Measurements from ENCODE around the gene TDRD6.

DNA sequence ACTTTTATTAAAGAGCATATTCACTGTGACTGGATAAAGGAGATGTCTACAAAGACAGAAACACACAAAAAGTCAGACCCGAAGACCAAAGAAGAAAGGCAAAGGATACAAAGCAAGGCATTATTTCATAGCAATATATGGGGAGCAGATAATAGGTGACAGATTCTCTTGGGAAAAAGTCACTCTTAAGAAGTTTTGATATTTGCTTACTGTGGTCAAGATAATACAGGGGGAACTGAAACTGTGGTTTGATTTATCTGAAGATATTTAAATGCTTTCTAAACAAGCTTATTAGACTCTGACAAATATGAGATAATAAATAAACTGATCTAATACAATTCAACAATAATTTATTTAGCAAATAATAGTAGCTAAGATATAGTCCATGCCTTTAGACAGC lies 49.8 kb upstream of the TDRD6 start:
- TF ChIP-seq, protein P1, sequence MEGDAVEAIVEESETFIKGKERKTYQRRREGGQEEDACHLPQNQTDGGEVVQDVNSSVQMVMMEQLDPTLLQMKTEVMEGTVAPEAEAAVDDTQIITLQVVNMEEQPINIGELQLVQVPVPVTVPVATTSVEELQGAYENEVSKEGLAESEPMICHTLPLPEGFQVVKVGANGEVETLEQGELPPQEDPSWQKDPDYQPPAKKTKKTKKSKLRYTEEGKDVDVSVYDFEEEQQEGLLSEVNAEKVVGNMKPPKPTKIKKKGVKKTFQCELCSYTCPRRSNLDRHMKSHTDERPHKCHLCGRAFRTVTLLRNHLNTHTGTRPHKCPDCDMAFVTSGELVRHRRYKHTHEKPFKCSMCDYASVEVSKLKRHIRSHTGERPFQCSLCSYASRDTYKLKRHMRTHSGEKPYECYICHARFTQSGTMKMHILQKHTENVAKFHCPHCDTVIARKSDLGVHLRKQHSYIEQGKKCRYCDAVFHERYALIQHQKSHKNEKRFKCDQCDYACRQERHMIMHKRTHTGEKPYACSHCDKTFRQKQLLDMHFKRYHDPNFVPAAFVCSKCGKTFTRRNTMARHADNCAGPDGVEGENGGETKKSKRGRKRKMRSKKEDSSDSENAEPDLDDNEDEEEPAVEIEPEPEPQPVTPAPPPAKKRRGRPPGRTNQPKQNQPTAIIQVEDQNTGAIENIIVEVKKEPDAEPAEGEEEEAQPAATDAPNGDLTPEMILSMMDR (IDR thresholded peaks at IDR 0.05), result no peak
- no peak for TF ChIP-seq POLR2A (IDR thresholded peaks at IDR 0.05)
- TF ChIP-seq POLR2AphosphoS5 (IDR thresholded peaks at IDR 0.05), result no peak
- TF ChIP-seq EP300 (IDR thresholded peaks at IDR 0.05), result no peak

All from suprapubic skin (tissue), 4 donors.